Measurements from ENCODE around the gene KIF9.

DNA sequence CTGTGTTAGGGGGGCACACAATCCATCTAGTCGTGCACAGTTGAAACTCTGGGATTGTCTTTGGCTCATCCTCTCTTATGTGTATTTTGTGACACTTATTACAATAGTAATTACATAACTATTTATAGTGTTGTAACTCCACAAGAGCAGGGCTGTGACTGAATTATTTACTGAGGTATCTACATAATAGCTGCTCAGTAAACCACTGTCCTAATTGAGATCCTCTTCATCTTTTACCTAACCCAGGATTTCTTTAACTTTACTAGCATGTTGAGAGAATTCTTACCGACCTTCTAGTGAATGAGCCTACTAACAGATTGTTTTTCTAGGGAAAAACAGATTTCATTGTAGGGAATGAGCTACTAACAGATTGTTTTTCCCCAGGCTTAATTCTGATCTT lies 11.2 kb upstream of the KIF9 start:
- TF ChIP-seq, protein P1, sequence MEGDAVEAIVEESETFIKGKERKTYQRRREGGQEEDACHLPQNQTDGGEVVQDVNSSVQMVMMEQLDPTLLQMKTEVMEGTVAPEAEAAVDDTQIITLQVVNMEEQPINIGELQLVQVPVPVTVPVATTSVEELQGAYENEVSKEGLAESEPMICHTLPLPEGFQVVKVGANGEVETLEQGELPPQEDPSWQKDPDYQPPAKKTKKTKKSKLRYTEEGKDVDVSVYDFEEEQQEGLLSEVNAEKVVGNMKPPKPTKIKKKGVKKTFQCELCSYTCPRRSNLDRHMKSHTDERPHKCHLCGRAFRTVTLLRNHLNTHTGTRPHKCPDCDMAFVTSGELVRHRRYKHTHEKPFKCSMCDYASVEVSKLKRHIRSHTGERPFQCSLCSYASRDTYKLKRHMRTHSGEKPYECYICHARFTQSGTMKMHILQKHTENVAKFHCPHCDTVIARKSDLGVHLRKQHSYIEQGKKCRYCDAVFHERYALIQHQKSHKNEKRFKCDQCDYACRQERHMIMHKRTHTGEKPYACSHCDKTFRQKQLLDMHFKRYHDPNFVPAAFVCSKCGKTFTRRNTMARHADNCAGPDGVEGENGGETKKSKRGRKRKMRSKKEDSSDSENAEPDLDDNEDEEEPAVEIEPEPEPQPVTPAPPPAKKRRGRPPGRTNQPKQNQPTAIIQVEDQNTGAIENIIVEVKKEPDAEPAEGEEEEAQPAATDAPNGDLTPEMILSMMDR (IDR thresholded peaks at IDR 0.05) = no peak
- TF ChIP-seq POLR2AphosphoS5 (IDR thresholded peaks at IDR 0.05) = no peak
- TF ChIP-seq POLR2A (IDR thresholded peaks at IDR 0.05) = no peak
- TF ChIP-seq EP300 (IDR thresholded peaks at IDR 0.05; ENCODE audit: low read depth) = no peak
